Measurements from ENCODE around the gene SLC5A12.

SLC5A12 gene

GRCh38 chr11:26739366-26740073 is 17.7 kb upstream of the SLC5A12 start:
- Mint-ChIP-seq H3K4me3 (no peak overlapping the region), H3K9me3 (peaks cover 4% of the 10 kb centered on the region), H3K27ac (no peak overlapping the region)

GRCh38 chr11:26734691-26735090 is 12.8 kb upstream of the SLC5A12 start:
- DNase-seq (ENCODE audit: low spot score in 2 of 2) (no peak), ATAC-seq (ENCODE audit: low read depth) (no peak)
- Mint-ChIP-seq H3K9me3 (peaks cover 2% of the 10 kb centered on the region), H3K4me3 (no peak overlapping the region), H3K27ac (no peak overlapping the region), H3K36me3 (no peaks in the 10 kb centered on the region), H3K4me1 (no peaks in the 10 kb centered on the region), H3K27me3 (no peaks in the 10 kb centered on the region)

More at GRCh38 chr11:26739366-26740073, 17.7 kb upstream of the SLC5A12 start:
- H3K27me3 Mint-ChIP-seq: no peaks in the 10 kb centered on the region
- H3K4me1 Mint-ChIP-seq: no peaks in the 10 kb centered on the region
- H3K36me3 Mint-ChIP-seq: no peaks in the 10 kb centered on the region
- ATAC-seq (ENCODE audit: low read depth): no peak
- no peak for DNase-seq (ENCODE audit: low spot score in 2 of 2)

- no peaks in the 10 kb centered on the region for H3K4me1 Mint-ChIP-seq
- no peak for DNase-seq (ENCODE audit: low spot score in 2 of 2)
- H3K27me3 Mint-ChIP-seq: no peaks in the 10 kb centered on the region
- H3K9me3 Mint-ChIP-seq: peaks cover 3% of the 10 kb centered on the region
- H3K27ac Mint-ChIP-seq: no peak overlapping the region
- no peak overlapping the region for H3K4me3 Mint-ChIP-seq
- no peaks in the 10 kb centered on the region for H3K36me3 Mint-ChIP-seq
- no peak for ATAC-seq (ENCODE audit: low read depth)
Observed at GRCh38 chr11:26731084-26731456, 9.2 kb upstream of the SLC5A12 start.

- no peak for DNase-seq (ENCODE audit: low spot score in 2 of 2)
- no peaks in the 10 kb centered on the region for H3K27me3 Mint-ChIP-seq
- no peak for ATAC-seq (ENCODE audit: low read depth)
- no peaks in the 10 kb centered on the region for H3K36me3 Mint-ChIP-seq
- no peak overlapping the region for H3K27ac Mint-ChIP-seq
- H3K9me3 Mint-ChIP-seq: peaks cover 4% of the 10 kb centered on the region
- no peak overlapping the region for H3K4me3 Mint-ChIP-seq
- no peaks in the 10 kb centered on the region for H3K4me1 Mint-ChIP-seq
Observed at GRCh38 chr11:26730414-26731083, 8.7 kb upstream of the SLC5A12 start.

- H3K4me3 Mint-ChIP-seq: no peak overlapping the region
- ATAC-seq (ENCODE audit: low read depth): no peak
- no peaks in the 10 kb centered on the region for H3K4me1 Mint-ChIP-seq
- no peaks in the 10 kb centered on the region for H3K27me3 Mint-ChIP-seq
- DNase-seq (ENCODE audit: low spot score in 2 of 2): no peak
- H3K9me3 Mint-ChIP-seq: peaks cover 4% of the 10 kb centered on the region
- H3K27ac Mint-ChIP-seq: no peak overlapping the region
- no peaks in the 10 kb centered on the region for H3K36me3 Mint-ChIP-seq
Observed at GRCh38 chr11:26729284-26729683, 7.4 kb upstream of the SLC5A12 start.

GRCh38 chr11:26726960-26727359 is 5.1 kb upstream of the SLC5A12 start:
- no peak overlapping the region for H3K4me3 Mint-ChIP-seq
- no peak overlapping the region for H3K27ac Mint-ChIP-seq
- no peaks in the 10 kb centered on the region for H3K36me3 Mint-ChIP-seq
- H3K9me3 Mint-ChIP-seq: peaks cover 4% of the 10 kb centered on the region
- DNase-seq (ENCODE audit: low spot score in 2 of 2): no peak
- ATAC-seq (ENCODE audit: low read depth): no peak
- no peaks in the 10 kb centered on the region for H3K27me3 Mint-ChIP-seq
- no peaks in the 10 kb centered on the region for H3K4me1 Mint-ChIP-seq

- no peaks in the 10 kb centered on the region for H3K36me3 Mint-ChIP-seq
- H3K4me3 Mint-ChIP-seq: no peak overlapping the region
- ATAC-seq (ENCODE audit: low read depth): no peak
- H3K27me3 Mint-ChIP-seq: no peaks in the 10 kb centered on the region
- H3K9me3 Mint-ChIP-seq: no peaks in the 10 kb centered on the region
- no peak overlapping the region for H3K27ac Mint-ChIP-seq
- no peaks in the 10 kb centered on the region for H3K4me1 Mint-ChIP-seq
- no peak for DNase-seq (ENCODE audit: low spot score in 2 of 2)
Observed at GRCh38 chr11:26719998-26720397, 1.9 kb downstream of the SLC5A12 start.

- no peaks in the 10 kb centered on the region for H3K4me1 Mint-ChIP-seq
- no peaks in the 10 kb centered on the region for H3K36me3 Mint-ChIP-seq
- H3K9me3 Mint-ChIP-seq: no peaks in the 10 kb centered on the region
- no peak for DNase-seq (ENCODE audit: low spot score in 2 of 2)
- H3K27me3 Mint-ChIP-seq: no peaks in the 10 kb centered on the region
- H3K4me3 Mint-ChIP-seq: no peak overlapping the region
- H3K27ac Mint-ChIP-seq: no peak overlapping the region
- ATAC-seq (ENCODE audit: low read depth): no peak
Observed at GRCh38 chr11:26719289-26719973, 2.4 kb downstream of the SLC5A12 start.

- H3K36me3 Mint-ChIP-seq: no peaks in the 10 kb centered on the region
- no peak overlapping the region for H3K27ac Mint-ChIP-seq
- no peak overlapping the region for H3K4me3 Mint-ChIP-seq
- no peaks in the 10 kb centered on the region for H3K4me1 Mint-ChIP-seq
- no peaks in the 10 kb centered on the region for H3K27me3 Mint-ChIP-seq
- DNase-seq (ENCODE audit: low spot score in 2 of 2) (no peak), ATAC-seq (ENCODE audit: low read depth) (no peak)
- peaks cover 2% of the 10 kb centered on the region for H3K9me3 Mint-ChIP-seq
Observed at GRCh38 chr11:26717771-26718170, 4.1 kb downstream of the SLC5A12 start.

GRCh38 chr11:26715133-26715532 is 6.7 kb downstream of the SLC5A12 start:
- Mint-ChIP-seq H3K36me3 (no peaks in the 10 kb centered on the region), H3K4me1 (no peaks in the 10 kb centered on the region), H3K27me3 (no peaks in the 10 kb centered on the region), H3K4me3 (no peak overlapping the region), H3K27ac (no peak overlapping the region), H3K9me3 (peaks cover 4% of the 10 kb centered on the region)
- DNase-seq (ENCODE audit: low spot score in 2 of 2) (no peak), ATAC-seq (ENCODE audit: low read depth) (no peak)

- ATAC-seq (ENCODE audit: low read depth): no peak
- Mint-ChIP-seq H3K9me3 (peaks cover 4% of the 10 kb centered on the region), H3K4me1 (no peaks in the 10 kb centered on the region), H3K27ac (no peak overlapping the region), H3K4me3 (no peak overlapping the region), H3K27me3 (no peaks in the 10 kb centered on the region), H3K36me3 (no peaks in the 10 kb centered on the region)
- no peak for DNase-seq (ENCODE audit: low spot score in 2 of 2)
Observed at GRCh38 chr11:26712497-26712896, 9.4 kb downstream of the SLC5A12 start.

- Mint-ChIP-seq H3K36me3 (no peaks in the 10 kb centered on the region), H3K27ac (no peak overlapping the region)
Observed at GRCh38 chr11:26710489-26710888, 11.4 kb downstream of the SLC5A12 start.

GRCh38 chr11:26708736-26709456 is 13.0 kb downstream of the SLC5A12 start:
- no peaks in the 10 kb centered on the region for H3K27me3 Mint-ChIP-seq

More at GRCh38 chr11:26710489-26710888, 11.4 kb downstream of the SLC5A12 start:
- Mint-ChIP-seq H3K4me3 (no peak overlapping the region), H3K9me3 (peaks cover 5% of the 10 kb centered on the region), H3K4me1 (no peaks in the 10 kb centered on the region), H3K27me3 (no peaks in the 10 kb centered on the region)
- DNase-seq (ENCODE audit: low spot score in 2 of 2) (no peak), ATAC-seq (ENCODE audit: low read depth) (no peak)

GRCh38 chr11:26706181-26706580 is 15.7 kb downstream of the SLC5A12 start:
- Mint-ChIP-seq H3K9me3 (peaks cover 3% of the 10 kb centered on the region), H3K4me1 (no peaks in the 10 kb centered on the region), H3K4me3 (no peak overlapping the region), H3K27ac (no peak overlapping the region), H3K27me3 (no peaks in the 10 kb centered on the region), H3K36me3 (no peaks in the 10 kb centered on the region)
- ATAC-seq (ENCODE audit: low read depth): no peak
- no peak for DNase-seq (ENCODE audit: low spot score in 2 of 2)

More at GRCh38 chr11:26708736-26709456, 13.0 kb downstream of the SLC5A12 start:
- Mint-ChIP-seq H3K4me1 (no peaks in the 10 kb centered on the region), H3K4me3 (no peak overlapping the region), H3K9me3 (peaks cover 6% of the 10 kb centered on the region), H3K27ac (no peak overlapping the region), H3K36me3 (no peaks in the 10 kb centered on the region)
- ATAC-seq (ENCODE audit: low read depth): no peak
- DNase-seq (ENCODE audit: low spot score in 2 of 2): no peak

Data from memory B cell (primary cell).